Right ventricle myocardium superior (tissue), 1 donor: ENCODE measurements around the gene MCTP2. TPM values are rescaled to one million over a fixed set of nuclear protein-coding genes. Genes with fewer than 3 reads are reported as not detected.

Experiments used
- ATAC-seq: fragments of 200-7000 bp; cut with Tn5 transposase; one replicate; pipeline ENCODE4 v1.9.1; 2020; ENCODE audit warnings: mild to moderate bottlenecking; ENCODE audit not compliant: poor library complexity
- DNase-seq: peaks from one replicate; pipeline ENCODE4 v3.0.0-alpha.2; 2020
- intact Hi-C: fragments of 100-400 bp; cut with DNase I; formaldehyde crosslinking; loops from one replicate; pipeline ENCODE4 v1.11.2; 2022
- total RNA-seq: library from RNA; stranded (reverse); fragmentation: NEBNext Ultra II Directional; extraction: Animal tissue kit (Norgen Biotek cat#: 25700); gene quantifications from one replicate; pipeline ENCODE4 v1.2.1, GENCODE V29; 2021
- donor health status: DM: no; HTN: yes; CAD: no; lungs with severe emphysema.

MCTP2 gene
- total RNA-seq, 1 donor from 2014 or later, result 1.2 TPM

GRCh38 chr15:94526071-94526689, 294.8 kb downstream of the MCTP2 start:
- DNase-seq, result no peak
- intact Hi-C loops, result no loop called here
- ATAC-seq, result no peak

GRCh38 chr15:94532226-94532625, 300.9 kb downstream of the MCTP2 start:
- no peak for ATAC-seq
- no peak for DNase-seq
- intact Hi-C loops, result no loop called here
